Common myeloid progenitor, CD34-positive (primary cell): ENCODE data around the gene ASIC3. TPM values are rescaled to one million over a fixed set of nuclear protein-coding genes. Genes with fewer than 3 reads are reported as not detected.

Source experiments
- CTCF ChIA-PET: fragments of 350-600 bp; sonication (Branson Sonifier 250); formaldehyde crosslinking; loops from one replicate; lab custom pipeline; 2021; ENCODE audit warnings: antibody characterized with exemption; lab: Charles Lee
- POLR2A ChIA-PET: fragments of 350-600 bp; sonication (Branson Sonifier 250); formaldehyde crosslinking; loops from one replicate; lab custom pipeline; 2021; ENCODE audit warnings: antibody characterized with exemption; lab: Charles Lee
- DNase-seq, 3 donors: peaks; one replicate each; pipeline versions ENCODE4 v3.0.0 to v3.0.0-alpha.2; 2013
- H3K27ac ChIP-seq, 2 experiments: 1 replicate in 1 of 2; 2 replicates in 1 of 2; pipeline ENCODE4 v1.7.0; 2013; ENCODE audit warnings: inconsistent platforms in 2 of 2, low read length in 2 of 2, mild to moderate bottlenecking in 2 of 2, low read depth in 1 of 2, moderate library complexity in 1 of 2; ENCODE audit not compliant: severe bottlenecking in 2 of 2, insufficient read depth in 1 of 2, poor library complexity in 1 of 2
- H3K27me3 ChIP-seq, 5 experiments: replicated peaks in 2 of 5; 1 replicate in 3 of 5; 2 replicates in 2 of 5; pipeline versions ENCODE4 v1.6.1 to v1.7.0; 2013; ENCODE audit warnings: low read length in 4 of 5, mild to moderate bottlenecking in 2 of 5, moderate library complexity in 2 of 5, inconsistent platforms in 1 of 5; ENCODE audit not compliant: insufficient read depth in 5 of 5, control insufficient read depth in 4 of 5
- H3K36me3 ChIP-seq, 4 experiments: 1 replicate in 2 of 4; 2 replicates in 2 of 4; pipeline versions ENCODE4 v1.6.1 to v1.7.0; 2013; ENCODE audit warnings: low read length in 3 of 4, control low read depth in 1 of 4, mild to moderate bottlenecking in 1 of 4; ENCODE audit not compliant: control insufficient read depth in 4 of 4, insufficient read depth in 4 of 4
- H3K4me1 ChIP-seq, 4 experiments: 1 replicate in 3 of 4; 2 replicates in 1 of 4; pipeline versions ENCODE4 v1.6.1 to v1.7.1; 2013; ENCODE audit warnings: low read length in 3 of 4, mild to moderate bottlenecking in 3 of 4, control low read depth in 1 of 4, inconsistent platforms in 1 of 4, moderate library complexity in 1 of 4; ENCODE audit not compliant: control insufficient read depth in 4 of 4, insufficient read depth in 4 of 4; ENCODE audit errors: control extremely low read depth in 1 of 4
- H3K4me3 ChIP-seq, 7 experiments: 1 replicate in 4 of 7; 2 replicates in 3 of 7; pipeline versions ENCODE4 v1.5.1 to v1.7.0; 2013; ENCODE audit warnings: mild to moderate bottlenecking in 7 of 7, low read length in 6 of 7, moderate library complexity in 6 of 7, inconsistent platforms in 2 of 7, low read depth in 2 of 7, control low read depth in 1 of 7; ENCODE audit not compliant: insufficient read depth in 4 of 7, control insufficient read depth in 1 of 7; ENCODE audit errors: extremely low read depth in 1 of 7
- H3K9me3 ChIP-seq, 5 experiments: 1 replicate in 4 of 5; 2 replicates in 1 of 5; pipeline versions ENCODE4 v1.6.1 to v1.7.1; 2013; ENCODE audit warnings: low read length in 4 of 5, mild to moderate bottlenecking in 2 of 5, inconsistent platforms in 1 of 5, low read depth in 1 of 5, moderate library complexity in 1 of 5; ENCODE audit not compliant: control insufficient read depth in 4 of 5, insufficient read depth in 2 of 5; ENCODE audit errors: control extremely low read depth in 1 of 5
- WGBS: methylation state at CpG from one replicate; pipeline ENCODE4 v1.1.5; 2013; ENCODE audit not compliant: insufficient coverage; 5-methylcytosine and 5-hydroxymethylcytosine counted together
- polyA plus RNA-seq: library from polyadenylated mRNA; unstranded; fragments of 120-200 nt; gene quantifications from one replicate; pipeline ENCODE4 v1.2.1, GENCODE V29; 2013

ASIC3 gene
- polyA plus RNA-seq, result 0.78 TPM

GRCh38 chr7:151047976-151048815 is at the start of gene ASIC3:
Gene ASIC3, plus strand, starts transcription at chr7:151048531. Its CDS starts 355 bp downstream, at chr7:151048886.
- H3K27me3 ChIP-seq, result peaks cover 0 to 13% (median 0%) of the 10 kb centered on the region in 5 experiments
- ChIA-PET POLR2A (no interaction called here), CTCF (interaction anchor here (0.7 to 1.9 kb wide), 2 partner anchors 30 to 170 kb away, joined by 3 to 6 read pairs; no protein-coding TSS in a partner anchor)
- H3K4me3 ChIP-seq, result no peak within 1 kb of the TSS
- no peak within 1 kb of the TSS for H3K27ac ChIP-seq
- WGBS, result 92% methylated on average over 15 of the region's 22 CpGs
- peaks cover 0 to 40% (median 32%) of the 10 kb centered on the region in 4 experiments for H3K4me1 ChIP-seq
- DNase-seq, result no peak
- peaks cover 0 to 7% (median 4%) of the 10 kb centered on the region in 4 experiments for H3K36me3 ChIP-seq
- no peaks in the 10 kb centered on the region for H3K9me3 ChIP-seq

- ChIA-PET CTCF (interaction anchor here (0.9 to 3.1 kb wide), 4 partner anchors 10 to 30 kb away, joined by 3 to 36 read pairs (median 10); no protein-coding TSS in a partner anchor), POLR2A (no interaction called here)
- Histone ChIP-seq H3K27ac (no peak overlapping the region), H3K36me3 (no peaks in the 10 kb centered on the region), H3K9me3 (no peaks in the 10 kb centered on the region), H3K4me1 (peaks cover 3 to 30% (median 25%) of the 10 kb centered on the region in 4 experiments), H3K27me3 (peaks cover 0 to 24% (median 3%) of the 10 kb centered on the region in 5 experiments), H3K4me3 (no peak overlapping the region)
- no peak for DNase-seq
- WGBS, result 95% methylated on average over 12 of the region's 12 CpGs
Observed at GRCh38 chr7:150999001-150999400, 49.3 kb upstream of the ASIC3 start.

DNA sequence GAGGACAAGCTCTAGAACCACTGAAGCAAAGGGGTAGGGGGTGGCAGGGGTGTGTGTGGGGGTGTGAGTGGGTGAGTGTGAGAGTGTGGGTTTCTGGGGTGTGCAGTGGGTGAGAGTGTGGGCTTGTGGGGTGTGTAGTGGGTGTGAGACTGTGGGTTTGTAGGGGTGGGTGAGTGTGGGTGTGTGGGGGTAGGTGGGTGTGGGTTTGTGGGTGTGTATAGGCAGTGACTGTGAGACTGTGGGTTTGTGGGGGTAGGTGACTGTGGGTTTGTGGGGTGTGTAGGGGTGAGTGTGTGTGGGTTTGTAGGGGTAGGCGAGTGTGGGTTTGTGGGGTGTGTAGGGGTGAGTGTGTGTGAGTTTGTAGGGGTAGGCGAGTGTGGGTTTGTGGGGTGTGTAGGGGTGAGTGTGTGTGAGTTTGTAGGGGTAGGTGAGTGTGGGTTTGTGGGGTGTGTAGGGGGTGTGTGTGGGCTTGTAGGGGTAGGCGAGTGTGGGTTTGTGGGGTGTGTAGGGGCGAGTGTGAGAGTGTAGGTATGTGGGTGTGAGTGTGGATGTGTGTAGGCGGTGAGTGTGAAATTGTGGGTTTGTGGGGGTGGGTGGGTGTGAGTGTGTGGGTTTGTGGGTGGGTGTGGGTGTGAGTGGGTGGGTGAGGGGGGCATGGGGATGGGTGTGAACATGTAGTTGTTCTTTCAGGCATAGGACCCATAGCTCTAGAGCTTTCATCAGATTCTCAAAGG is 48.7 kb upstream of the ASIC3 start:
- no peak for DNase-seq
- H3K27ac ChIP-seq, result no peak overlapping the region

DNA sequence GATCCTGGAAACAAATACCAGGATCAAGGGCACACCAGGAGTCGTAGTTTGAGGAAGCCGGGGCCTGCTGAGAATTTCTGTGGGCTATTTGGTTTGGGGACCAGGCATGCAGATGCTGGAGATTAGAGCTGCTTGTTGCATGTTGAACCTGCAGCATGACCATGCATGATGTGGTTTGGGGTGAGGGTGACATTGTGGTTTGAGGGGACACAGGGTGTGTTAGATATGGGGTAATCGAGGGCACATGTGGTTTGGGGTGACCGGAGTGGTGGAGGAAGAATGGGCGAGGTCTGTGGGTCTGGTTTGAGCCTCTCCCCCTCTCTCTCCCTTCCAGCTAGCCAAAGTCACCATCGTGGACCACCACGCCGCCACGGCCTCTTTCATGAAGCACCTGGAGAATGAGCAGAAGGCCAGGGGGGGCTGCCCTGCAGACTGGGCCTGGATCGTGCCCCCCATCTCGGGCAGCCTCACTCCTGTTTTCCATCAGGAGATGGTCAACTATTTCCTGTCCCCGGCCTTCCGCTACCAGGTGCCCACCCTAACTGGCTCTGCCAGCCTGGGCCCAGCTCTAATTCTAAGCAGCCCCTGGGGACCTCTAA is 47.3 kb upstream of the ASIC3 start:
- ChIA-PET CTCF (interaction anchor here (1.5 to 1.9 kb wide), 2 partner anchors 12 to 17 kb away, joined by 4 to 5 read pairs; no protein-coding TSS in a partner anchor), POLR2A (no interaction called here)
- peak; percentile 70 to 85 (median 81) for DNase-seq
- H3K9me3 ChIP-seq, result no peaks in the 10 kb centered on the region
- no peaks in the 10 kb centered on the region for H3K36me3 ChIP-seq
- no peak overlapping the region for H3K4me3 ChIP-seq
- H3K4me1 ChIP-seq, result peaks cover 0 to 18% (median 13%) of the 10 kb centered on the region in 4 experiments
- WGBS, result 75% methylated on average over 9 of the region's 13 CpGs
- H3K27me3 ChIP-seq, result peaks cover 0 to 31% (median 3%) of the 10 kb centered on the region in 5 experiments
- no peak overlapping the region for H3K27ac ChIP-seq

More for the DNA sequence above, 48.7 kb upstream of the ASIC3 start:
- ChIA-PET CTCF (interaction anchor here (1.9 kb wide), 1 partner anchor 10 kb away, joined by 5 read pairs; no protein-coding TSS in a partner anchor), POLR2A (no interaction called here)
- H3K4me1 ChIP-seq, result peaks cover 0 to 23% (median 19%) of the 10 kb centered on the region in 4 experiments
- no peaks in the 10 kb centered on the region for H3K36me3 ChIP-seq
- H3K27me3 ChIP-seq, result peaks cover 0 to 24% (median 3%) of the 10 kb centered on the region in 5 experiments
- no peak overlapping the region for H3K4me3 ChIP-seq
- no peaks in the 10 kb centered on the region for H3K9me3 ChIP-seq
- WGBS, result 93% methylated on average over 2 of the region's 5 CpGs

DNA sequence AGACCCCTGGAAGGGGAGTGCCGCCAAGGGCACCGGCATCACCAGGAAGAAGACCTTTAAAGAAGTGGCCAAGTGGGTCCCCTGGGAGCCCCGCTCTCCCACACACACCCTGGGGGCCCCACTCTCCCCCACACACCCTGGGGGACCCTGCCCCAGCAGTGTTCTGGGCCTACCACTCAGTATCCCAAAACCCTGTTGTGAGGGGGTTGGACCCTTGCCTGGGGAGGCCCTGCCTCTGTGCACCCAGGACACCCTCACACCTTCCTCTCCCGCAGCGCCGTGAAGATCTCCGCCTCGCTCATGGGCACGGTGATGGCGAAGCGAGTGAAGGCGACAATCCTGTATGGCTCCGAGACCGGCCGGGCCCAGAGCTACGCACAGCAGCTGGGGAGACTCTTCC is 46.8 kb upstream of the ASIC3 start:
- WGBS, result 99% methylated on average over 15 of the region's 16 CpGs
- Histone ChIP-seq H3K4me1 (peaks cover 0 to 16% (median 9%) of the 10 kb centered on the region in 4 experiments), H3K27ac (no peak overlapping the region), H3K9me3 (no peaks in the 10 kb centered on the region), H3K36me3 (no peaks in the 10 kb centered on the region), H3K4me3 (no peak overlapping the region), H3K27me3 (peaks cover 0 to 31% (median 3%) of the 10 kb centered on the region in 5 experiments)
- ChIA-PET CTCF (interaction anchor here (1.5 kb wide), 1 partner anchor 16 kb away, joined by 4 read pairs; no protein-coding TSS in a partner anchor), POLR2A (no interaction called here)
- DNase-seq, result no peak

DNA sequence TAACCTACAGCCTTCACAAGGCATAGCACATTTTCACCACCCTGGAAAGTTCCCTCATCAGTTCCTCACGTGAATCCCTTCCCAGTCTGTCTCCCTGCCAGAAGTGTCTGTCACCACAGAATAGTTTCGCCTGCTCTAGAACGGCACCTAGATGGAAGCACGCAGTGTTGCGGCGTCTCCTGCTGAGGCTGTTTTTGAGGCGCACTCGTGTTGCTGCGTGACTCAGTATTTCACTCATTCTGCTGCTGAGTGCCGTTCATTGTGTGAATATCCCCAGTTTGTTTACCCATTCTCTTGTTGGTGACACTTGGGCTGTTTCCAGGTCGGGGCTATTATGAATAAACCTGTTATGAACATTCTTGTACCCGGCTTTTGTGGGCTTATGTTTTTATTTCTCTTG is 44.8 kb upstream of the ASIC3 start:
- H3K4me3 ChIP-seq, result no peak overlapping the region
- peaks cover 0 to 12% (median 10%) of the 10 kb centered on the region in 4 experiments for H3K4me1 ChIP-seq
- WGBS, result 98% methylated on average over 12 of the region's 12 CpGs
- CTCF ChIA-PET, result interaction anchor here (0.9 to 2.5 kb wide), 2 partner anchors 11 to 14 kb away, joined by 3 to 6 read pairs; no protein-coding TSS in a partner anchor
- POLR2A ChIA-PET, result no interaction called here
- no peak overlapping the region for H3K27ac ChIP-seq
- DNase-seq, result no peak
- H3K27me3 ChIP-seq, result peaks cover 0 to 20% (median 2%) of the 10 kb centered on the region in 5 experiments
- H3K36me3 ChIP-seq, result no peaks in the 10 kb centered on the region
- no peaks in the 10 kb centered on the region for H3K9me3 ChIP-seq
